ENCODE measurements around the gene PALM3.

GRCh38 chr19:14102102-14102696 lies 40.3 kb upstream of the PALM3 start:
- no peak for TF ChIP-seq SP1 (IDR thresholded peaks at IDR 0.05)
- no peak for TF ChIP-seq ARNT (IDR thresholded peaks at IDR 0.05)
- no peak for TF ChIP-seq BHLHE40 (IDR thresholded peaks at IDR 0.05; ENCODE audit: borderline replicate concordance)
- TF ChIP-seq CTBP1 (IDR thresholded peaks at IDR 0.05; ENCODE audit: borderline replicate concordance): no peak
- TF ChIP-seq L3MBTL2 (conservative IDR thresholded peaks at IDR 0.05): no peak
- TF ChIP-seq FOXM1 (IDR thresholded peaks at IDR 0.05; ENCODE audit: borderline replicate concordance): no peak
- TF ChIP-seq NFRKB (IDR thresholded peaks at IDR 0.05): no peak
- no peak for TF ChIP-seq SUZ12 (IDR thresholded peaks at IDR 0.05)
- TF ChIP-seq ELF4 (IDR thresholded peaks at IDR 0.05): no peak
- TF ChIP-seq ZNF384 (IDR thresholded peaks at IDR 0.05): no peak
- no peak for TF ChIP-seq TARDBP (IDR thresholded peaks at IDR 0.05)
- TF ChIP-seq HDGF (IDR thresholded peaks at IDR 0.05; ENCODE audit: borderline replicate concordance): no peak
- TF ChIP-seq FOXA1 (IDR thresholded peaks at IDR 0.05): no peak
